Dendritic cell treated with granulocyte-macrophage colony-stimulating factor and Interleukin-4, amounts not matched to agents 40 ng/mL and 50 ng/mL, for 4 days (primary cell): ENCODE results near the gene PCOLCE2.

Experiments
- H3K27ac Mint-ChIP-seq: one replicate; pipeline ENCODE4 v1.8.0; 2022; ENCODE audit warnings: mild to moderate bottlenecking, mixed read lengths
- H3K27me3 Mint-ChIP-seq: one replicate; pipeline ENCODE4 v1.8.0; 2022; ENCODE audit warnings: mild to moderate bottlenecking, mixed read lengths
- H3K36me3 Mint-ChIP-seq: one replicate; pipeline ENCODE4 v1.8.0; 2022; ENCODE audit warnings: low read depth, mixed read lengths
- H3K4me1 Mint-ChIP-seq: one replicate; pipeline ENCODE4 v1.8.0; 2022; ENCODE audit warnings: low read depth, mixed read lengths
- H3K4me3 Mint-ChIP-seq: one replicate; pipeline ENCODE4 v1.8.0; 2022; ENCODE audit warnings: mild to moderate bottlenecking, moderate library complexity, mixed read lengths
- H3K9me3 Mint-ChIP-seq: one replicate; pipeline ENCODE4 v1.8.0; 2022; ENCODE audit warnings: mixed read lengths
- intact Hi-C: fragments of 100-400 bp; cut with micrococcal nuclease; formaldehyde crosslinking; loops from one replicate; pipeline ENCODE4 v1.15.0; 2022

Gene PCOLCE2

GRCh38 chr3:142888481-142889211, at the start of gene PCOLCE2:
PCOLCE2 (minus strand) TSS chr3:142889083; CDS start chr3:142888896, 187 bp downstream.
- Mint-ChIP-seq H3K36me3 (peaks cover 6% of the 10 kb centered on the region), H3K9me3 (no peaks in the 10 kb centered on the region), H3K27me3 (peaks cover 40% of the 10 kb centered on the region), H3K4me1 (peaks cover 16% of the 10 kb centered on the region), H3K4me3 (peak within 1 kb of the TSS; percentile 86), H3K27ac (peak within 1 kb of the TSS; percentile 26)
- intact Hi-C loops, result no loop called here

GRCh38 chr3:142935963-142936362, 47.1 kb upstream of the PCOLCE2 start:
- Mint-ChIP-seq H3K4me3 (no peak overlapping the region), H3K27me3 (peaks cover 1% of the 10 kb centered on the region), H3K9me3 (no peaks in the 10 kb centered on the region), H3K36me3 (no peaks in the 10 kb centered on the region), H3K27ac (no peak overlapping the region), H3K4me1 (no peaks in the 10 kb centered on the region)
- intact Hi-C loops, result no loop called here

- intact Hi-C loops, result loop anchor here (5.0 kb wide), 1 partner anchor 57 kb away; no protein-coding TSS in a partner anchor
- Mint-ChIP-seq H3K4me1 (no peaks in the 10 kb centered on the region), H3K27ac (no peak overlapping the region), H3K36me3 (no peaks in the 10 kb centered on the region), H3K4me3 (no peak overlapping the region), H3K9me3 (no peaks in the 10 kb centered on the region), H3K27me3 (peaks cover 1% of the 10 kb centered on the region)
These were observed 46.0 kb upstream of the PCOLCE2 start for GRCh38 chr3:142934887-142935269.

- Mint-ChIP-seq H3K9me3 (no peaks in the 10 kb centered on the region), H3K4me3 (no peak overlapping the region), H3K27ac (no peak overlapping the region), H3K36me3 (no peaks in the 10 kb centered on the region), H3K4me1 (no peaks in the 10 kb centered on the region), H3K27me3 (peaks cover 1% of the 10 kb centered on the region)
- intact Hi-C loops, result loop anchor here (5.0 kb wide), 1 partner anchor 58 kb away; no protein-coding TSS in a partner anchor
These were observed 45.4 kb upstream of the PCOLCE2 start for GRCh38 chr3:142934128-142934886.

- Mint-ChIP-seq H3K36me3 (no peaks in the 10 kb centered on the region), H3K27me3 (no peaks in the 10 kb centered on the region), H3K9me3 (no peaks in the 10 kb centered on the region), H3K4me3 (no peak overlapping the region), H3K27ac (no peak overlapping the region), H3K4me1 (no peaks in the 10 kb centered on the region)
- intact Hi-C loops, result loop anchor here (5.0 kb wide), 1 partner anchor 61 kb away; no protein-coding TSS in a partner anchor
These were observed 42.3 kb upstream of the PCOLCE2 start for GRCh38 chr3:142931222-142931621.

- Mint-ChIP-seq H3K4me1 (no peaks in the 10 kb centered on the region), H3K36me3 (no peaks in the 10 kb centered on the region), H3K9me3 (no peaks in the 10 kb centered on the region), H3K27me3 (no peaks in the 10 kb centered on the region), H3K4me3 (no peak overlapping the region), H3K27ac (no peak overlapping the region)
- intact Hi-C loops, result loop anchor here (5.0 kb wide), 1 partner anchor 62 kb away; no protein-coding TSS in a partner anchor
These were observed 41.6 kb upstream of the PCOLCE2 start for GRCh38 chr3:142930463-142930862.

GRCh38 chr3:142929890-142930289, 41.0 kb upstream of the PCOLCE2 start:
- Mint-ChIP-seq H3K4me1 (no peaks in the 10 kb centered on the region), H3K4me3 (no peak overlapping the region), H3K36me3 (no peaks in the 10 kb centered on the region), H3K27ac (no peak overlapping the region), H3K9me3 (no peaks in the 10 kb centered on the region), H3K27me3 (no peaks in the 10 kb centered on the region)
- intact Hi-C loops, result loop anchor here (5.0 kb wide), 1 partner anchor 62 kb away; no protein-coding TSS in a partner anchor

GRCh38 chr3:142929109-142929508, 40.2 kb upstream of the PCOLCE2 start:
- H3K9me3 Mint-ChIP-seq, result no peaks in the 10 kb centered on the region
- intact Hi-C loops, result no loop called here
- H3K36me3 Mint-ChIP-seq, result no peaks in the 10 kb centered on the region
- H3K27ac Mint-ChIP-seq, result no peak overlapping the region
- no peaks in the 10 kb centered on the region for H3K27me3 Mint-ChIP-seq
- no peak overlapping the region for H3K4me3 Mint-ChIP-seq
- H3K4me1 Mint-ChIP-seq, result no peaks in the 10 kb centered on the region

- intact Hi-C loops, result no loop called here
- H3K4me1 Mint-ChIP-seq, result no peaks in the 10 kb centered on the region
- peaks cover 2% of the 10 kb centered on the region for H3K27me3 Mint-ChIP-seq
- no peak overlapping the region for H3K27ac Mint-ChIP-seq
- H3K36me3 Mint-ChIP-seq, result no peaks in the 10 kb centered on the region
- no peak overlapping the region for H3K4me3 Mint-ChIP-seq
- H3K9me3 Mint-ChIP-seq, result no peaks in the 10 kb centered on the region
These were observed 37.6 kb upstream of the PCOLCE2 start for GRCh38 chr3:142926368-142926944.

GRCh38 chr3:142925140-142925539, 36.3 kb upstream of the PCOLCE2 start:
- H3K9me3 Mint-ChIP-seq, result no peaks in the 10 kb centered on the region
- no peak overlapping the region for H3K4me3 Mint-ChIP-seq
- intact Hi-C loops, result no loop called here
- H3K27me3 Mint-ChIP-seq, result peaks cover 2% of the 10 kb centered on the region
- no peaks in the 10 kb centered on the region for H3K4me1 Mint-ChIP-seq
- H3K27ac Mint-ChIP-seq, result no peak overlapping the region
- H3K36me3 Mint-ChIP-seq, result no peaks in the 10 kb centered on the region

- H3K9me3 Mint-ChIP-seq, result no peaks in the 10 kb centered on the region
- no peaks in the 10 kb centered on the region for H3K4me1 Mint-ChIP-seq
- H3K27ac Mint-ChIP-seq, result no peak overlapping the region
- intact Hi-C loops, result no loop called here
- H3K4me3 Mint-ChIP-seq, result no peak overlapping the region
- peaks cover 2% of the 10 kb centered on the region for H3K27me3 Mint-ChIP-seq
- H3K36me3 Mint-ChIP-seq, result no peaks in the 10 kb centered on the region
These were observed 34.8 kb upstream of the PCOLCE2 start for GRCh38 chr3:142923694-142924093.

- no peaks in the 10 kb centered on the region for H3K9me3 Mint-ChIP-seq
- H3K27me3 Mint-ChIP-seq, result peaks cover 2% of the 10 kb centered on the region
- no peak overlapping the region for H3K4me3 Mint-ChIP-seq
- no peaks in the 10 kb centered on the region for H3K4me1 Mint-ChIP-seq
- no peaks in the 10 kb centered on the region for H3K36me3 Mint-ChIP-seq
- H3K27ac Mint-ChIP-seq, result no peak overlapping the region
- intact Hi-C loops, result no loop called here
These were observed 27.7 kb upstream of the PCOLCE2 start for GRCh38 chr3:142916605-142917004.

GRCh38 chr3:142915636-142916035, 26.8 kb upstream of the PCOLCE2 start:
- peaks cover 2% of the 10 kb centered on the region for H3K27me3 Mint-ChIP-seq
- no peak overlapping the region for H3K4me3 Mint-ChIP-seq
- intact Hi-C loops, result no loop called here
- H3K27ac Mint-ChIP-seq, result no peak overlapping the region
- no peaks in the 10 kb centered on the region for H3K9me3 Mint-ChIP-seq
- no peaks in the 10 kb centered on the region for H3K4me1 Mint-ChIP-seq
- H3K36me3 Mint-ChIP-seq, result no peaks in the 10 kb centered on the region

- Mint-ChIP-seq H3K27ac (no peak overlapping the region), H3K4me3 (no peak overlapping the region), H3K36me3 (no peaks in the 10 kb centered on the region), H3K27me3 (peaks cover 2% of the 10 kb centered on the region), H3K4me1 (no peaks in the 10 kb centered on the region), H3K9me3 (no peaks in the 10 kb centered on the region)
- intact Hi-C loops, result no loop called here
These were observed 25.5 kb upstream of the PCOLCE2 start for GRCh38 chr3:142914286-142914811.
